Breast epithelium (tissue), 3 donors: ENCODE results near the gene KCNN3.

Experiments
- POLR2AphosphoS5 ChIP-seq, 3 donors: sonication (generic); formaldehyde crosslinking; IDR thresholded peaks; one replicate each; pipeline ENCODE4 v1.6.1; 2017; ENCODE audit warnings: antibody characterized with exemption in 3 of 3
- TF ChIP-seq, protein P1 (sequence below), 3 donors: fragments of 450-650 bp; IDR thresholded peaks; one replicate each; pipeline ENCODE4 v1.5.1; 2016 to 2017; ENCODE audit warnings: antibody characterized with exemption in 3 of 3, mild to moderate bottlenecking in 3 of 3, moderate library complexity in 3 of 3

- TF ChIP-seq POLR2AphosphoS5 (IDR thresholded peaks at IDR 0.05) = no peak
- TF ChIP-seq, protein P1, sequence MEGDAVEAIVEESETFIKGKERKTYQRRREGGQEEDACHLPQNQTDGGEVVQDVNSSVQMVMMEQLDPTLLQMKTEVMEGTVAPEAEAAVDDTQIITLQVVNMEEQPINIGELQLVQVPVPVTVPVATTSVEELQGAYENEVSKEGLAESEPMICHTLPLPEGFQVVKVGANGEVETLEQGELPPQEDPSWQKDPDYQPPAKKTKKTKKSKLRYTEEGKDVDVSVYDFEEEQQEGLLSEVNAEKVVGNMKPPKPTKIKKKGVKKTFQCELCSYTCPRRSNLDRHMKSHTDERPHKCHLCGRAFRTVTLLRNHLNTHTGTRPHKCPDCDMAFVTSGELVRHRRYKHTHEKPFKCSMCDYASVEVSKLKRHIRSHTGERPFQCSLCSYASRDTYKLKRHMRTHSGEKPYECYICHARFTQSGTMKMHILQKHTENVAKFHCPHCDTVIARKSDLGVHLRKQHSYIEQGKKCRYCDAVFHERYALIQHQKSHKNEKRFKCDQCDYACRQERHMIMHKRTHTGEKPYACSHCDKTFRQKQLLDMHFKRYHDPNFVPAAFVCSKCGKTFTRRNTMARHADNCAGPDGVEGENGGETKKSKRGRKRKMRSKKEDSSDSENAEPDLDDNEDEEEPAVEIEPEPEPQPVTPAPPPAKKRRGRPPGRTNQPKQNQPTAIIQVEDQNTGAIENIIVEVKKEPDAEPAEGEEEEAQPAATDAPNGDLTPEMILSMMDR (IDR thresholded peaks at IDR 0.05) = no peak
These were observed 53.1 kb downstream of the KCNN3 start for GRCh38 chr1:154816937-154817336.
